Natural killer cell (primary cell): ENCODE data around the gene GPR155. TPM values are rescaled to one million over a fixed set of nuclear protein-coding genes. Genes with fewer than 3 reads are reported as not detected.

ENCODE experiments used
- ATAC-seq, 3 donors: fragments of 150-1000 bp in 2 of 3; fragments of 200-7000 bp in 1 of 3; cut with Tn5 transposase; 1 replicate in 1 of 3; 2 replicates in 2 of 3; pipeline ENCODE4 v1.10.0; 2021; ENCODE audit warnings: mild to moderate bottlenecking in 2 of 3, moderate library complexity in 2 of 3
- DNase-seq, 2 donors: peaks; one replicate each; pipeline versions ENCODE4 v3.0.0 to v3.0.0-alpha.2; 2013 to 2021; ENCODE audit warnings: mixed read lengths in 1 of 2
- H3K27ac ChIP-seq: one replicate; pipeline ENCODE4 v1.5.1; 2013; ENCODE audit warnings: mild to moderate bottlenecking, low read length
- H3K27me3 ChIP-seq: one replicate; pipeline ENCODE4 v1.6.1; 2013; ENCODE audit warnings: low read length; ENCODE audit not compliant: control insufficient read depth, insufficient read depth
- H3K36me3 ChIP-seq: one replicate; pipeline ENCODE4 v1.6.1; 2013; ENCODE audit warnings: low read length; ENCODE audit not compliant: control insufficient read depth, insufficient read depth
- H3K4me1 ChIP-seq: one replicate; pipeline ENCODE4 v1.6.1; 2013; ENCODE audit warnings: low read length; ENCODE audit not compliant: control insufficient read depth, insufficient read depth
- H3K4me3 ChIP-seq: one replicate; pipeline ENCODE4 v1.5.1; 2013; ENCODE audit warnings: low read length
- H3K9me3 ChIP-seq: one replicate; pipeline ENCODE4 v1.6.1; 2013; ENCODE audit warnings: low read length; ENCODE audit not compliant: control insufficient read depth, insufficient read depth
- H3K27ac Mint-ChIP-seq, 2 donors: one replicate each; pipeline ENCODE4 v1.8.0; 2022; ENCODE audit warnings: mild to moderate bottlenecking in 2 of 2, mixed read lengths in 2 of 2, moderate library complexity in 1 of 2
- H3K27me3 Mint-ChIP-seq, 2 donors: one replicate each; pipeline ENCODE4 v1.8.0; 2022; ENCODE audit warnings: low read depth in 2 of 2, mixed read lengths in 2 of 2
- H3K36me3 Mint-ChIP-seq: one replicate; pipeline ENCODE4 v1.8.0; 2022; ENCODE audit warnings: mixed read lengths
- H3K4me1 Mint-ChIP-seq, 2 donors: one replicate each; pipeline ENCODE4 v1.8.0; 2022; ENCODE audit warnings: mixed read lengths in 2 of 2
- H3K4me3 Mint-ChIP-seq: one replicate; pipeline ENCODE4 v1.8.0; 2022; ENCODE audit warnings: mild to moderate bottlenecking, moderate library complexity, mixed read lengths
- H3K9me3 Mint-ChIP-seq, 2 donors: one replicate each; pipeline ENCODE4 v1.8.0; 2022; ENCODE audit warnings: mixed read lengths in 2 of 2
- CTCF ChIP-seq: fragments of 200-600 bp; IDR thresholded peaks from one replicate; pipeline ENCODE4 v1.8.0; 2022; ENCODE audit warnings: antibody characterized with exemption
- WGBS: methylation state at CpG from one replicate; pipeline ENCODE4 v1.1.7; 2013; ENCODE audit warnings: missing lambda C conversion rate; ENCODE audit not compliant: insufficient coverage; 5-methylcytosine and 5-hydroxymethylcytosine counted together
- intact Hi-C: fragments of 100-400 bp; cut with micrococcal nuclease; formaldehyde crosslinking; loops from one replicate; pipeline ENCODE4 v1.14.2; 2022
- total RNA-seq, 4 donors: library from RNA; stranded (reverse); fragments of 120-200 nt in 1 of 4; gene quantifications; one replicate each; pipeline versions ENCODE4 v1.2.3 to v1.2.4, GENCODE V29; 2013 to 2022

GPR155 gene
- total RNA-seq, 3 donors from 2014 or later (not counting 1 experiment from before 2014, with no cell fraction given): 3.6 to 11.4 (median 4.4) TPM

DNA sequence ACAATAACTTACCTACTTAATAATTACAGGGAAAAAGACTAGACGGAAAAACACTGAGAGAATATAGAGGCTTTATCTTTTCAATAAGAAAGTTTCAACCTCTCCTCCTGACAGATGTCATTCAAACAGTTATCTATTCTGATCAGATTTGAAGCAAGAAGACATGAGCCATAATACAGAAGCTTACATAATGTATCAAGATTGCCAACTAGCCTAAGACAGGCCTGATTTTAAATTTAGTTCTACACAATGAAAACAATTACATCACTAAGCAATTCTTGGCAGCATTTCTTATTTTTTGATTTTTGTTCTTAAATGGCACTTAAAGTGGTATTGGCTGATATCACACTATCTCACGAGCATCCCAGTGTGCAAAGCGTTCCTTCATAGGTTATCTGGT is 41.6 kb downstream of the GPR155 start:
- H3K9me3 Mint-ChIP-seq: no peaks in the 10 kb centered on the region

GRCh38 chr2:174444761-174445160 is 42.1 kb downstream of the GPR155 start:
- no peaks in the 10 kb centered on the region for H3K9me3 Mint-ChIP-seq

More for the DNA sequence above, 41.6 kb downstream of the GPR155 start:
- intact Hi-C loops: no loop called here
- no peak overlapping the region for H3K27ac ChIP-seq
- H3K4me3 Mint-ChIP-seq: no peak overlapping the region
- WGBS: no CpG with 5 or more reads among the region's 3 CpGs
- ATAC-seq (no peak), DNase-seq (no peak)
- H3K4me3 ChIP-seq: no peak overlapping the region
- TF ChIP-seq CTCF: no peak
- H3K36me3 Mint-ChIP-seq: no peaks in the 10 kb centered on the region
- no peaks in the 10 kb centered on the region for H3K4me1 ChIP-seq
- H3K9me3 ChIP-seq: no peaks in the 10 kb centered on the region
- H3K27me3 Mint-ChIP-seq: no peaks in the 10 kb centered on the region
- H3K27ac Mint-ChIP-seq: no peak overlapping the region
- peaks cover 34% of the 10 kb centered on the region for H3K36me3 ChIP-seq
- no peaks in the 10 kb centered on the region for H3K4me1 Mint-ChIP-seq
- H3K27me3 ChIP-seq: no peaks in the 10 kb centered on the region

DNA sequence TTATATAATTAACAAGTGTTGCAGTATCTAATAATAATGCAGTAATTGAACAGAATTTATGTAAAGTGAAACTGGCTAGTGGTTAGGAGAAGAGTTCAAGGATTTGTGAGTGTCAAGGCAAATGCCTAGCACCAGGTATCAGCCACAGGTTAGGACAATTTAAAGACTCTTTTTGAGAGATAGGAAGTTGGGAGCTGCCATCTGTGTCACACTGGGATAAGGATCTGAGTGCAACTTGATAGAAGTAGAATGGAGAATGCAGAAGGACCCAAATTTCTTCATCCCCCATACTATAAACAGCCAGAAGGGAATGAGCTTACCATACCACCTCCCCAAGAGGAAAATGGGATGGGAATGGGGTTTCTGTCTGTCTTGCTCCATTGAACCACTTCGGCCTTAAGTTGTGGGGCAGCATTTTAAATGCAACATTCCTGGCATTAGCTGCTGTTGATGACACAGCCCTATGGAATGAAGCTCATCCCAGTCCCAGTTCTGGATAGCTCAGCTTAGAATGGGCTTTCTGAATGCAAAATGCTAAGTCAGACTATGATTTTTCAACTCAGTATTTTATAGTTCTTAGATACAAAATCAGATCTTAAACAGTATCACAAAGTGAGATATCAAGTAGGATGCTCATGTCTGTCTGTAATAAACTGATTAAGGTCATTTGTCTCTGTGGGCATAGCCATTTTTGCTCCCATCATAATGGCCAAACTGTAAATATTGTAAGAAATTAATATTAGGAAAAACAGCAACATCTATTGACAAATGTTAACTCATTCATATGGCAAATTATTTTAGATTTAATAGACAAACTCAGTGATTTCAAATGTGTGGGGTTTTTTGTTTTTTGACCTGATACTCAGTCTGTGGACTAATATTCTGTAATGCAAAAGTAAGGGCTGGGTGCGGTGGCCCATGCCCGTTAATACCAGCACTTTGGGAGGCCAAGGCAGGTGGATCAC is 44.0 kb downstream of the GPR155 start:
- Histone ChIP-seq H3K4me3 (no peak overlapping the region), H3K4me1 (no peaks in the 10 kb centered on the region), H3K9me3 (no peaks in the 10 kb centered on the region), H3K27ac (no peak overlapping the region), H3K27me3 (no peaks in the 10 kb centered on the region), H3K36me3 (peaks cover 32% of the 10 kb centered on the region)
- intact Hi-C loops: no loop called here
- ATAC-seq: no peak
- Mint-ChIP-seq H3K36me3 (peaks cover 5% of the 10 kb centered on the region), H3K27me3 (no peaks in the 10 kb centered on the region), H3K9me3 (no peaks in the 10 kb centered on the region), H3K4me1 (no peaks in the 10 kb centered on the region), H3K27ac (no peak overlapping the region), H3K4me3 (no peak overlapping the region)
- TF ChIP-seq CTCF: no peak
- DNase-seq: no peak
- WGBS: 98% methylated on average over 3 of the region's 3 CpGs

More at GRCh38 chr2:174444761-174445160, 42.1 kb downstream of the GPR155 start:
- no peak overlapping the region for H3K27ac ChIP-seq
- DNase-seq (no peak), ATAC-seq (no peak)
- Mint-ChIP-seq H3K36me3 (peaks cover 4% of the 10 kb centered on the region), H3K27me3 (no peaks in the 10 kb centered on the region), H3K27ac (no peak overlapping the region), H3K4me1 (no peaks in the 10 kb centered on the region), H3K4me3 (no peak overlapping the region)
- H3K9me3 ChIP-seq: no peaks in the 10 kb centered on the region
- TF ChIP-seq CTCF: no peak
- H3K4me3 ChIP-seq: no peak overlapping the region
- no peaks in the 10 kb centered on the region for H3K4me1 ChIP-seq
- intact Hi-C loops: no loop called here
- H3K36me3 ChIP-seq: peaks cover 32% of the 10 kb centered on the region
- H3K27me3 ChIP-seq: no peaks in the 10 kb centered on the region
- WGBS: 88% methylated on average over 6 of the region's 6 CpGs
